Activated B cell treated with CpG ODN at 0.5 μM for 24 hours (primary cell): ENCODE measurements around the gene ADAMTSL2. TPM values are rescaled to one million over a fixed set of nuclear protein-coding genes. Genes with fewer than 3 reads are reported as not detected.

Experiments used
- ATAC-seq: fragments of 200-7000 bp; cut with Tn5 transposase; one replicate; pipeline ENCODE4 v1.10.0; 2021; ENCODE audit warnings: low read depth, mild to moderate bottlenecking, moderate library complexity
- CTCF ChIA-PET: fragments of 350-600 bp; sonication (Branson Sonifier 250); formaldehyde crosslinking; loops from one replicate; lab custom pipeline; 2021; ENCODE audit warnings: antibody characterized with exemption; lab: Charles Lee
- POLR2A ChIA-PET: fragments of 350-600 bp; sonication (Branson Sonifier 250); formaldehyde crosslinking; loops from one replicate; lab custom pipeline; 2021; ENCODE audit warnings: antibody characterized with exemption; lab: Charles Lee
- DNase-seq: peaks from one replicate; pipeline ENCODE4 v3.0.0; 2022
- H3K27ac Mint-ChIP-seq: one replicate; pipeline ENCODE4 v1.8.0; 2020; ENCODE audit warnings: mixed read lengths
- H3K27me3 Mint-ChIP-seq: one replicate; pipeline ENCODE4 v1.8.0; 2021; ENCODE audit warnings: mixed read lengths
- H3K36me3 Mint-ChIP-seq: one replicate; pipeline ENCODE4 v1.8.0; 2021; ENCODE audit warnings: low read depth, mixed read lengths
- H3K4me1 Mint-ChIP-seq: one replicate; pipeline ENCODE4 v1.8.0; 2021; ENCODE audit warnings: mixed read lengths
- H3K4me3 Mint-ChIP-seq: one replicate; pipeline ENCODE4 v1.8.0; 2020; ENCODE audit warnings: mild to moderate bottlenecking, mixed read lengths
- H3K9me3 Mint-ChIP-seq: one replicate; pipeline ENCODE4 v1.8.0; 2020; ENCODE audit warnings: mixed read lengths
- intact Hi-C: fragments of 100-400 bp; cut with micrococcal nuclease; formaldehyde crosslinking; loops from one replicate; pipeline ENCODE4 v1.15.1; 2024
- total RNA-seq: library from RNA; stranded (reverse); gene quantifications from 2 replicates; pipeline ENCODE4 v1.2.3, GENCODE V29; 2022
- TF ChIP-seq, protein P1 (sequence below): fragments of 200-600 bp; IDR thresholded peaks from one replicate; pipeline ENCODE4 v1.8.0; 2022; ENCODE audit warnings: antibody characterized with exemption, mild to moderate bottlenecking

The ADAMTSL2 gene
- total RNA-seq, 1 donor from 2014 or later = not detected

DNA sequence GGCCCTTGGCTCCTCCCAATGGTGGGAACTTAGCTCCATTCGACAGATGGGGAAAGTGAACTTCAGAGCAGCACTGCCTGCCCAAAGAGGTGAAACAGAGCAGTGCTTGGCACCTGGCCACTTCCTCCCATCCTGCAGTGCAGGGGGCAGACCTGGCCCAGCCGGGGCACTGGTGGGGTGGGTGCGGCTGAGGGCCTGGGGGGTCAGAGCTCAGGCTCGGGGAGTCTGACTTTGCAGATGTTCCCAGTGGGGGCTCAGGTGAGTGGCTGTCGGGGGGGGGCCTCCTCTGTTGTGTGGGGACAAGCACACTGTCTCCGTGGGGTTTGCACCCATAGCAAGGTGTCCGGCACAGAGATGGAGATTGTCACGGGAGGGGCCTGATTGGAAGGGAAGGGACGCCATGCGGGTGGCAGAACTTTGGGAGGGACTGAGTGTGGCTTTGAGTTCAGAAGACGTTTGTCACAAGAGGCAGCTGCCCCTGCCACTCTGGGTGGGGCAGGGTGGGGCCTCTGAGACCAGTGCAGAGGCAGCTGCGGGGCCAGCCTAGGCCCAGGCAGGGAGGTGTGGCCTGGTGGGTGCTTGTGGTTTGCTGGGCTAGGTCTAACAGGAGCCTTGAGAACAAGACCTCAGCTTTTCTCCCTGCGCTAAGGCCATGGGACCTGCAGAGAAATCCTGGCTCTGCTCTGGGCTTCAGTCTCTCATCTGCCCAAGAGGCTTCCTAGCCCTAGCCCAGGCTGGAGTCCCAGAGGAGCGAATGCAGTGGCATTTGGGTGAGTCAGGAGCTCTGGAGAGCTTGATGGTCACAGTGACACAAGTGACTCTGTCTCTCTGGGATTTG is 12.2 kb upstream of the ADAMTSL2 start:
- CTCF ChIA-PET = no interaction called here
- intact Hi-C loops = no loop called here
- no peak overlapping the region for H3K27ac Mint-ChIP-seq
- DNase-seq (no peak), ATAC-seq (no peak)
- no peaks in the 10 kb centered on the region for H3K9me3 Mint-ChIP-seq
- no peak overlapping the region for H3K4me3 Mint-ChIP-seq
- TF ChIP-seq, protein P1, sequence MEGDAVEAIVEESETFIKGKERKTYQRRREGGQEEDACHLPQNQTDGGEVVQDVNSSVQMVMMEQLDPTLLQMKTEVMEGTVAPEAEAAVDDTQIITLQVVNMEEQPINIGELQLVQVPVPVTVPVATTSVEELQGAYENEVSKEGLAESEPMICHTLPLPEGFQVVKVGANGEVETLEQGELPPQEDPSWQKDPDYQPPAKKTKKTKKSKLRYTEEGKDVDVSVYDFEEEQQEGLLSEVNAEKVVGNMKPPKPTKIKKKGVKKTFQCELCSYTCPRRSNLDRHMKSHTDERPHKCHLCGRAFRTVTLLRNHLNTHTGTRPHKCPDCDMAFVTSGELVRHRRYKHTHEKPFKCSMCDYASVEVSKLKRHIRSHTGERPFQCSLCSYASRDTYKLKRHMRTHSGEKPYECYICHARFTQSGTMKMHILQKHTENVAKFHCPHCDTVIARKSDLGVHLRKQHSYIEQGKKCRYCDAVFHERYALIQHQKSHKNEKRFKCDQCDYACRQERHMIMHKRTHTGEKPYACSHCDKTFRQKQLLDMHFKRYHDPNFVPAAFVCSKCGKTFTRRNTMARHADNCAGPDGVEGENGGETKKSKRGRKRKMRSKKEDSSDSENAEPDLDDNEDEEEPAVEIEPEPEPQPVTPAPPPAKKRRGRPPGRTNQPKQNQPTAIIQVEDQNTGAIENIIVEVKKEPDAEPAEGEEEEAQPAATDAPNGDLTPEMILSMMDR = no peak
- H3K4me1 Mint-ChIP-seq = no peaks in the 10 kb centered on the region
- H3K36me3 Mint-ChIP-seq = no peaks in the 10 kb centered on the region
- H3K27me3 Mint-ChIP-seq = peaks cover 9% of the 10 kb centered on the region
- POLR2A ChIA-PET = interaction anchor here (0.6 kb wide), 1 partner anchor 395 kb away, joined by 4 read pairs; no protein-coding TSS in a partner anchor

DNA sequence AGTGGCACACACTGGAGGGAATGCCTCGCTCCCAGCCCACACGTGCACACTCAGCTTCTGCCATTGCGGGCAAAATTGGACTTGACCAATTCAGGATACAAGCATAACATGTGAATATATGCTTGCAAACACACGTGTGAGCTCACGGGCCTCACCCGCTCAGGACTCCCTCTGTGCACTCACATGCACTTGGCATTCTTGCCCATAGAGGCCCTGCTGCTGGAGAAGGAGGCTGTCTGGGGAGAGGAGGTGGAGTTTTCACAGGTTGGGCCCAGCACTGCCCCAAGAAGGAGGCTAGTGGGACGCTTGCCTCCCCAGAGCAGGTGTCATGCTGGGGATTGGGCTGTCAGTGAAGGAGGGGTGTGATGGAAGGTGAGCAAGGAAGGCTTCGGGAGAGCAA is 11.4 kb upstream of the ADAMTSL2 start:
- Mint-ChIP-seq H3K27me3 (peaks cover 11% of the 10 kb centered on the region), H3K27ac (no peak overlapping the region), H3K36me3 (no peaks in the 10 kb centered on the region), H3K4me3 (no peak overlapping the region), H3K9me3 (no peaks in the 10 kb centered on the region), H3K4me1 (no peaks in the 10 kb centered on the region)
- TF ChIP-seq, protein P1 = no peak
- ChIA-PET CTCF (no interaction called here), POLR2A (interaction anchor here (0.6 kb wide), 1 partner anchor 394 kb away, joined by 4 read pairs; no protein-coding TSS in a partner anchor)
- intact Hi-C loops = no loop called here
- ATAC-seq (no peak), DNase-seq (no peak)

DNA sequence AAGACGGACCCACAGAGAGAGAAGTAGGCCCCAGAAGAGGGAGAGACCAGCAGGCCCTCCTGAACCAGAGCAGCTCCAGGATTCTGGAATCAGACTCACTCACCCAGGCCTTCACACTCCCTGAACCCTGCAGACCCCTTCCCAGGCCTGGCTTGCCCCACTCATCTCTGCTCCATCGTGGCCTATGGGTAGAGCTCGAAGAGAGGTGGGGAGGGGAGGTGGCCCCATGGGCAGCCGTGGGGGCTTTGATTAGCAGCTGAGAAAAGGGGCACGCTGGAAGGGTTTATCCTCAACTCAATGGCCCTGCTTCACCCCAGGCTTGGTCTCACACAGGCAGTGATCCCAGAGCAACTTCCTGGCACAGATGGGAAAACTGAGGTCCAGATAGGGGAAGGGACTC is 10.4 kb upstream of the ADAMTSL2 start:
- TF ChIP-seq, protein P1 = no peak
- DNase-seq (no peak), ATAC-seq (no peak)
- Mint-ChIP-seq H3K27ac (no peak overlapping the region), H3K27me3 (peaks cover 9% of the 10 kb centered on the region), H3K9me3 (no peaks in the 10 kb centered on the region), H3K4me3 (no peak overlapping the region), H3K4me1 (no peaks in the 10 kb centered on the region), H3K36me3 (no peaks in the 10 kb centered on the region)
- ChIA-PET CTCF (no interaction called here), POLR2A (interaction anchor here (0.6 kb wide), 1 partner anchor 51 kb away, joined by 3 read pairs; no protein-coding TSS in a partner anchor)
- intact Hi-C loops = no loop called here

DNA sequence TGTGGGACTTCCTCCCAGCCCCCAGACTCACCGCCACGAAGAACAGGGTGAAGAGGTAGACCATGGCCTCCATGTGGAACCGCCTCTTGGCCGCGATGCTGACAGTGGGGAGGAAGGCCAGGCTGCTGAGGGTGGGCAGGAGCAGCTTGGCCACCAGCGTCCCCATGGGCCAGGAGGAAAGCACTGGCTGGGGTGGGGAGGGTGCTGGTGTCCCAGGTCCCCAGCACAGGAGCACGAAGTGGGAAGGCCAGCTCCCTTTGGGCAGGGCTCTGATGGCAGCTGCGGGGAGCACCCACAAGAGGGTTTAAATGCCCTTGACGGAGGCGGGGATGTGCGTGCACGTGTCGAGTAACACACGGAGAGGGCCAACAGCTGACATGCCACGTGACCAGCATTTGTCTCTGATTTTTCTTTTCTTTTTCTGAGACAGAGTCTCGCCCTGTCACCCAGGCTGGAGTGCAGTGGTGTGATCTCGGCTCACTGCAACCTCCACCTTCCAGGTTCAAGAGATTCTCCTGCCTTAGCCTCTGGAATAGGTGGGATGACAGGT is 9.8 kb upstream of the ADAMTSL2 start, which contains the start of gene MYMK:
TSS of gene MYMK (minus strand) at position 281 of the 550 bp plus-strand sequence. CDS start at position 166, 115 bp downstream.
- no peaks in the 10 kb centered on the region for H3K4me1 Mint-ChIP-seq
- no peaks in the 10 kb centered on the region for H3K36me3 Mint-ChIP-seq
- TF ChIP-seq, protein P1 = no peak
- no peak for ATAC-seq
- POLR2A ChIA-PET = no interaction called here
- DNase-seq = no peak
- peaks cover 9% of the 10 kb centered on the region for H3K27me3 Mint-ChIP-seq
- H3K9me3 Mint-ChIP-seq = no peaks in the 10 kb centered on the region
- intact Hi-C loops = no loop called here
- CTCF ChIA-PET = no interaction called here
- H3K27ac Mint-ChIP-seq = no peak within 1 kb of the TSS
- no peak within 1 kb of the TSS for H3K4me3 Mint-ChIP-seq

DNA sequence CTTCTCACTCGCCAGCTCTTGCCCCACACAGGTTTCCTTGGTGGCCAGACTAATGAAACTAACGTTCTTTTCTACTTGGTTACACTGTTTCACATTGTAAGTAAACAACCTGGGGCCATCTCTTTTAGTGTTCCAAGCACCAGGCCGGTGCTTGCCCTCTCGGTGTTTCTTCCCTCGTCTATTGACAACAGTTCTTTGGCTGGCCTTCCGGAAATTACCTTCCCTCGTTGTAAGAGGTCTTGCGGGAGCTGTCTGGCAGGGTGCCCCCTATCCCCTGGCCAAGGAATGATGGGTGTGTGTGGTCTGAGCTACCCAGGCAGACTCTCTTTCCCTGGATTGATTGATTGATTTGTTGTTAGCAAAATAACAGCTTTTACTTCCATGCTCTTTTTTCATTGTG is 8.8 kb upstream of the ADAMTSL2 start:
- ChIA-PET POLR2A (no interaction called here), CTCF (no interaction called here)
- ATAC-seq (no peak), DNase-seq (no peak)
- Mint-ChIP-seq H3K36me3 (no peaks in the 10 kb centered on the region), H3K27ac (no peak overlapping the region), H3K27me3 (peaks cover 14% of the 10 kb centered on the region), H3K4me3 (no peak overlapping the region), H3K9me3 (no peaks in the 10 kb centered on the region), H3K4me1 (no peaks in the 10 kb centered on the region)
- TF ChIP-seq, protein P1 = no peak
- intact Hi-C loops = no loop called here
